H4 (cell line): ENCODE measurements around the gene CDC42BPG. TPM values are rescaled to one million over a fixed set of nuclear protein-coding genes. Genes with fewer than 3 reads are reported as not detected.

ENCODE experiments used
- DNase-seq: peaks from one replicate; pipeline ENCODE4 v3.0.0-alpha.2; 2015; ENCODE audit warnings: low spot score
- total RNA-seq: library from RNA; depleted of rRNA; stranded (reverse); fragments of >200 nt; shearing (Covaris generic); gene quantifications from 2 replicates; pipeline ENCODE4 v1.2.3, GENCODE V29; 2014

CDC42BPG gene
- total RNA-seq, 1 experiment from 2014 or later = 0.02 TPM

DNA sequence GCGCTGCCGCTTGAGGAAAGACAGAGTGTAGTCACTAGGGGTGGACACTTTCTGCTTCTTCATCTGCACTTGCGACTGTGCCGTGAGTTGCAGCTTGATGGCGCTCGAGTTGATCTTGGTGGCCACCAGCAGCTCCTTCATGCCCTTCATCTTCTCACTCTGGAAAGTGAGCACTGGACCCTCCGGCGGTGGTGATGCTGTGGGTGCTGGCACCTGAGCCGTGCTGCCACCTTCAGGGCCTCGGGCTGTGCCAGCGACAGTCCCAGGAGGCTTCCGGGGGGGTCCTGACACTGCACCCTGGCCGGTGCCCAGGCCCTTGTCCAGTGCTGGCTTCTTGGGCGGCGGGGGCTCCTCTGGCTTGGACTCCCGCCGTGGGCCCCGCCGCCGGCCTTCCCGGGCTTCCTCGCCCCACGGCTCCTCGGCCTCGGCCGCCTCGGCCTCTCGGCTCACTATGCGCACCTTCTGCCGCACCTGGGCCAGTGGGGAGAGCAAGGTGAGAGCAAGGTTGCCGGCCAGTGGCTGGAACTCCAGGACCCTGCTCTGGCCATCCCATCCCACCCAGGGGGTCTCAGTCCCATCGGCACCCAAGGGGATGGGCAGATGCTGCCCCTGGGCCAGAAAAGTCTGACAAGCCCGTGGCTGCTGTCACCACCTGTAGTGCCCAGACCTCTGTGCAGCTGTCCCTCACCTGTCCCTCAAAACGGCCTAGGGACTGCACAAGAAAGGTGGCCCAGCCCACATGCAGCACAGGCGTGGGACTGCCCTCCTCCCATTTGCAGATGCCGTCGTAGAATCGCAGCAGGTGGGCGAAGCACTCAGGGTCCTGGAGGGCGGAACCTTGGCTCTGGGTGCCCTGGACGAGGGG lies 39.9 kb downstream of the CDC42BPG start:
- DNase-seq = no peak

- no peak for DNase-seq
These were observed 40.6 kb downstream of the CDC42BPG start for GRCh38 chr11:64803846-64804345.

- DNase-seq = peak; percentile 75
These were observed 41.2 kb downstream of the CDC42BPG start, which contains the start of gene MAP4K2 for GRCh38 chr11:64803158-64803845. TSS of gene MAP4K2 (minus strand) at chr11:64803214. CDS start at chr11:64803149, 65 bp downstream.

DNA sequence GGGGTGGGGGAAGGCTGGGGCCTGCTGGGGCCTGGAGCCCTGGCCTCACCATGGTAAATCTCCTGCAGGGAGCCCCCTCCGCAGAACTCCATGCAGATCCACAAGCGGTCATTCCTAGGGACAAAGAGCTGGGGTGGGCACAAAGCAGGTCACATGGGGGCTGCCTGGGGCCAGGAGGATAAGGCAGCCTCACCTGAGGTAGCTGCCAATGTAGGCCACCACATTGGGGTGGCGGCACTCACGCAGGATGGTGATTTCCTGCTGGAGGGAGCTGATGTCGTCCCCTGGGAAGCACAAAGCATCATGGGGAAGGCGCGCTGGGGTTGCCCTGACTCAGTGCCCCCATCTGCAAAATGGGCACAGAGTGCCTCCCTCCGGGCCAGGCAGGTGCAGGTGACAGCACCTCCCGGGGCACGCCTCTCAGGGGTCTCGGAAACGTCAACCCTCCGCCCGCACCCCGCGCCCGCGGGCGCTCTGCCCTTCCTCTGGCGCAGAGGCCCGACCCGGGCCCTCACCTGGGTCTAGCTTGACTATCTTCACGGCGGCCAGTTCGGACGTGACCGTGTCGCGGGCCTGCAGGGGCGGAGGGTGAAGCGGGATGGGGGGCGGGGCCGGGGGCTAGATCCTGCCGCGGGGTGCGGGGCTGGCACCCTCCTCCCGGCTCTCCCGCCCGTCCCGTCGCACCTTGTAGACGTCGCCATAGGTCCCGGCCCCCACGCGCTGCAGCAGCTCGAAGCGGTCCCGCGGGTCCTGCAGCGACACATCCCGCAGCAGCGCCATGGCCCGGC lies 41.9 kb downstream of the CDC42BPG start:
- DNase-seq = no peak

GRCh38 chr11:64801561-64802369 lies 42.7 kb downstream of the CDC42BPG start:
- DNase-seq = no peak

DNA sequence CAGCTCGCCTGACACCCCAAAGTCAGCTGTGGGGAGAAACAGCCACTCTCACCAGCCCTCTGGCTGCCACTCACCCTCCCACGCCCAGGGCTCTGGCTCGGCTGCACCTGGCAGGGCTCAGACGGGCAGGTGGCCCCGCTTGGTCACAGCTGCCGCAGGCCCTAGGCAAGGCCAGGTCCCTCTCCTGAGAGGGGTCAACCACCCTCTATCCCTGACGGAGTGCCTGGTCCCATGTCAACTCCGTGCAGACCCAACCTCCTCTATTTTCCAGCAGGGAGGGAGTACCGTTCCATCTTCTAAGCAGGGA lies 43.3 kb downstream of the CDC42BPG start:
- DNase-seq = no peak

DNA sequence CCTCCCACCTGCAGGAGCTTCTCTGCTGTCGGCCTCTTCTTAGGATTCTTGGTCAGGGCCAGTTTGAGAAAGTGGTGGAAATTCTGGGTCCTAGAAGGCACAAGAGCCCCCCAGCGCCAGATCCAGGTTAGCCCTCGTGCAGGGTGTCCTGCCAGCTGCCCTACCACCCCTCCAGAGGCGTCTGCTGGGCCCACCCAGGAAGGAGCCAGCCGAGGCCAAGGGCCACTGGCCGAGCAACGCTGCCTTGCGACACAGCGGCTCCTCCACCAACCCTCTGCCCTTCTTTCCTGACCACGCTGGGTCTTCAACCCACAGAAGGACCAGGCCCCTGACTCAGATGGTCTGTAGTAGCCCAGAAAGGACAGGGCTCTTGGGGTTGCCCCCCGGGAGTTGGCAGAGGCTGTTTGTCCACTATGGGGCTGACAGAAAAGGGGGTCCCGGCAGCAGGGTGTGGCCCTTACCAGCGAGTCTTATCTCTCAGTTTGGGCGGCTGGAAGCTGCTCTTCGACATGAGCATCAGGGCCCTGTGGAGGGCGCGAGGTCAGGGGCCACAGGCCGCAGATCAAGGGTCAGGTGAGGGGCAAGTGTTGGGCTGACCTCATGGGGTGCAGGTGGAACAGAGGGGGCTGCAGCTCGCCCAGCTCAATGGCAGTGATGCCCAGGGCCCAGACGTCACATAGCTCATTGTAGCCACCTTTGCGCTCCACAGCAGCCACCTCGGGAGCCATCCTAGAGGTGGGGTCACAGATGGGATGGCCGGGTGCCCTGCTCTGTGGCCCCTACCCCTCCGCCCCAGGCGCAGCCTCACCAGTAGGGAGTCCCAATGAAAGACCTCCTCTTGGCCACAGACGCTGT lies 43.9 kb downstream of the CDC42BPG start:
- DNase-seq = no peak

DNA sequence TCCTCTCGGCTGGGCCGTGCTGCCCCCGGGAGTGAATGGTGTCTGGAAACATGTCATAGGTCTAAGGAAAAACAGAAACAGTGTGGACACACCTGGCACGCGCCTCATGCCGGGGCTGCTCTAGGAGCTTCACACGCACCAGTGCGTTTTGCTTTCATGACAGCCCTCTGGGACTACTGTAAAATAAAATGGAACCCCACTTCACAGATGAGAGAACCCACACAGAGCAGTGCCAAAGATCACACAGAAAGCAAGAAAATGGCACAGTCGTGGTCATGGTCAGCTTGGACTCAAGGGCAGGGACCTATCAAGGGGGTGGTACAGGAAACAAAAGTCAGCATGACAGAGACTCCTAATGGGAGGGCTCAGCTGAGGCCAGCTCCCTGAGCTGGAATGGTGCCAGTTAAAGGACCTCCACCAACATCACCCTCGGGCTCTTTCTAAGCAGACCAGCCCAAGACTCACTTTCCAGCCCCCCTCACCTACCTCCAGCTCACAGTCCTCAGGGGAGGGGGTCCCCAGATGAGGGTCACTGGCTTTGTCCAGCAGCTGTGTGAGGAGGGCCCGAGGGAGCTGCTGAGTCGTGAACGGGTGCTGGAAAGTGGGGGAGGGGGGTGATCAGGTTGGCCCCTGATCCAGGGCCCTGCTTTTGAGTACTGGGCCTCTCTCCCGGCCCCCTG lies 44.7 kb downstream of the CDC42BPG start:
- DNase-seq = no peak

DNA sequence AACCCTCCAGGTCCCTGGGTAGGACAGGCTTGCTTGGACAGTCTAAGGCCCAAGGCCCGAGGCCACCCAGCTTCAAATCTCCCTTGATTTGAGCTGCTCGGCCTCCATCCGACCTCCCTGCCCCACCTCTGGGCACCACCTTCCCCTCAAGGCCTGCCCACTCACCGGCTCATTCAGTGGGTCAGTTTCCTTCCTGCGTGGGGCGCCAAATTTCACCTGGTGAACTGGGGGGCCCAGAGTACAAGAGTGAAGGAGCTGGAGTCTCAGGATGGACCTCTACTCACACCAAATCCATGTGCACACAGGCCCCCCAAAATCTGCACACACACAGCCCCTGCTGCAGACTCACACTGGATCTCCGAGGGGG lies 45.2 kb downstream of the CDC42BPG start:
- DNase-seq = no peak

GRCh38 chr11:64796757-64797541 lies 47.5 kb downstream of the CDC42BPG start:
- DNase-seq = no peak

GRCh38 chr11:64796047-64796756 lies 48.3 kb downstream of the CDC42BPG start:
- no peak for DNase-seq

GRCh38 chr11:64794526-64794925 lies 49.9 kb downstream of the CDC42BPG start:
- no peak for DNase-seq

GRCh38 chr11:64793271-64794160 lies 50.9 kb downstream of the CDC42BPG start:
- no peak for DNase-seq

- DNase-seq = no peak
These were observed 52.0 kb downstream of the CDC42BPG start for GRCh38 chr11:64792482-64792881.

DNA sequence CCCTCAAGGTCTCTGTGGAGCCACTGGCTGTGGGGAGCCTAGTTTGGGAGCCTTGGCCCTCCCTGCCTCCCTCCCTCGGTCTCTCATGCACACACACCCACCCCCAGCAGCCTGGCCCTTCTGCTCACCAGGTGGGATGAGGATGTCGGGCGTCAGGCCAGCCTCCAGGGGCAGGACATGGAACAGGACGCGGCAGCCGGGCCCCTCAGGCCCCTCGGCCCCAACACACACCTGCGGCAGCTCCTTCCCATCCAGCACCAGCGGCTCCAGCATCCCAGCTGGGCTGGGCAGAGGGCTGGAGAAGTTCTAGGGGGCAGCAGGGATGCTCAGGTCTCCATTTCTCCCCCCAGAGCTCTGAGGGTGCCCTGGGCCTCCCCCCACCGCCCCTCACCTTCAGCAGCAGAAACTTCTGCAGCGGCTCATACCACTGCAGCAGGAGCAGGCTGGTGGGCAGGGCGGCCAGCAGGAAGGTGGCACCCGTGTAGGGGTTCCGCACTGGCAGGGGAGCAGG lies 52.6 kb downstream of the CDC42BPG start:
- DNase-seq = no peak

DNA sequence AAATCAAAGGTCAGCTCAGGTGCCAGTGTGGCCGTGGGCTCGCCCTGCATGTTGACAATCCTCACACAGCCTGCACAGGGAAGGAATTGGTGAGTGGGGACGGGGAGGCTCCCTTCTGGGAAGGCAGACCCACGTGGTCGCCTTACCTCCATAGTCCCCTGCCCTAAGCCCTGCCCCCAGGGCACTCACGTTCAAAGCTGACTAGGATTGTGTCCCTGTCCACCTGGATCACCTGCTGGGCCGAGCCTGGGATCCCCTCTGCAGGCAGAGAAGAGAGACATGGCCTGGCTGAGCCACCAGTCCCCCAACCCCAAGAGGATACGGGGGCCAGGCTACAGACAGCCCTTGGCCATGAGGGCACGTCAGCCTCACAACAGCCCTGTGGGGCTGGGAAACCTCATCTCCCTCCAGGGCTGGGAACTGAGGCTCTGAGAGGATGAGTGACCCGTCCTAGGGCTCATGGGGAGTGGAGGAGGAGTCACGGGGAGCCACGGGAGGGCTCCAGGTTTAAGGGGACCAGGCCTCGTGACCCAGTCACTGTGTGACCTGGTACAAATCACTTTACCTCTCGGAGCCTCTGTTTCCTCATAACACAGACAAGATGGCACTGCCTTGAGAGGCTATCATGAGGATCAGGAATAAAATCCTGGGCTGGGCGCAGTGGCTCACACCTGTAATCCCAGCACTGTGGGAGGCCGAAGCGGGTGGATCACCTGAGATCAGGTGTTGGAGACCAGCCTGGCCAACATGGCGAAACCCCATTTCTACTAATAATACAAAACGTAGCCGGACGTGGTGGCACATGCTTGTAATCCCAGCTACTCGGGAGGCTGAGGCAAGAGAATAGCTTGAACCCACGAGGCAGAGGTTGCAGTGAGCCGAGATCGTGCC lies 54.0 kb downstream of the CDC42BPG start:
- no peak for DNase-seq
